Neural progenitor cell (in vitro differentiated cells): ENCODE data around the gene NDFIP2. TPM values are rescaled to one million over a fixed set of nuclear protein-coding genes. Genes with fewer than 3 reads are reported as not detected.

ENCODE experiments used
- DNase-seq: peaks from one replicate; pipeline ENCODE4 v3.0.0-alpha.2; 2016; ENCODE audit warnings: low spot score
- H2AFZ ChIP-seq: fragments of 200-600 bp; sonication (generic); replicated peaks from 2 replicates; pipeline ENCODE4 v1.6.1; 2016; ENCODE audit warnings: antibody characterized with exemption
- H3F3A ChIP-seq: fragments of 200-600 bp; sonication (generic); 2 replicates; pipeline ENCODE4 v1.6.1; 2016; ENCODE audit warnings: antibody characterized with exemption, low read depth
- H3K27ac ChIP-seq: fragments of 200-600 bp; sonication (generic); 2 replicates; pipeline ENCODE4 v1.5.1; 2016; ENCODE audit warnings: mild to moderate bottlenecking
- H3K27me3 ChIP-seq: fragments of 200-600 bp; sonication (generic); 2 replicates; pipeline ENCODE4 v1.6.1; 2016; ENCODE audit warnings: mild to moderate bottlenecking, moderate library complexity
- H3K36me3 ChIP-seq: fragments of 200-600 bp; sonication (generic); 2 replicates; pipeline ENCODE4 v1.5.1; 2016
- H3K4me1 ChIP-seq: fragments of 200-600 bp; sonication (generic); 2 replicates; pipeline ENCODE4 v1.6.1; 2016; ENCODE audit warnings: mixed run types
- H3K4me2 ChIP-seq: fragments of 200-600 bp; sonication (generic); 2 replicates; pipeline ENCODE4 v1.6.1; 2016
- H3K4me3 ChIP-seq: fragments of 200-600 bp; sonication (generic); 2 replicates; pipeline ENCODE4 v1.5.1; 2016
- H3K79me2 ChIP-seq: fragments of 200-600 bp; sonication (generic); 2 replicates; pipeline ENCODE4 v1.6.1; 2016; ENCODE audit warnings: low read depth
- H3K9ac ChIP-seq: fragments of 200-600 bp; sonication (generic); 2 replicates; pipeline ENCODE4 v1.6.1; 2016
- H3K9me3 ChIP-seq: fragments of 200-600 bp; sonication (generic); 2 replicates; pipeline ENCODE4 v1.5.1; 2016; ENCODE audit warnings: low read depth
- H4K20me1 ChIP-seq: fragments of 200-600 bp; sonication (generic); 2 replicates; pipeline ENCODE4 v1.6.1; 2016; ENCODE audit warnings: low read depth
- H3K27ac Mint-ChIP-seq: 3 replicates; pipeline ENCODE4 v1.8.0; 2021; ENCODE audit warnings: mixed read lengths
- H3K27me3 Mint-ChIP-seq: 2 replicates; pipeline ENCODE4 v1.8.0; 2022; ENCODE audit warnings: low read depth, mild to moderate bottlenecking, inconsistent platforms, moderate library complexity, mixed read lengths; ENCODE audit not compliant: insufficient read depth
- H3K36me3 Mint-ChIP-seq: 3 replicates; pipeline ENCODE4 v1.8.0; 2021; ENCODE audit warnings: mixed read lengths
- H3K4me1 Mint-ChIP-seq: 3 replicates; pipeline ENCODE4 v1.8.0; 2021; ENCODE audit warnings: mixed read lengths
- H3K4me3 Mint-ChIP-seq: 3 replicates; pipeline ENCODE4 v1.8.0; 2021; ENCODE audit warnings: mild to moderate bottlenecking, moderate library complexity, mixed read lengths
- H3K9me3 Mint-ChIP-seq: 3 replicates; pipeline ENCODE4 v1.8.0; 2020; ENCODE audit warnings: mixed read lengths
- CTCF ChIP-seq: fragments of 200-600 bp; sonication (generic); IDR thresholded peaks from 2 replicates; pipeline ENCODE4 v1.5.1; 2017; ENCODE audit warnings: antibody characterized with exemption, mild to moderate bottlenecking
- EZH2 ChIP-seq: fragments of 200-600 bp; sonication (generic); IDR thresholded peaks from 2 replicates; pipeline ENCODE4 v1.6.1; 2017; ENCODE audit warnings: antibody characterized with exemption, mild to moderate bottlenecking, moderate library complexity
- EZH2phosphoT487 ChIP-seq: fragments of 200-600 bp; sonication (generic); IDR thresholded peaks from 2 replicates; pipeline ENCODE4 v1.6.1; 2017; ENCODE audit warnings: antibody characterized with exemption
- total RNA-seq: library from RNA; depleted of rRNA; stranded (reverse); fragments of >200 nt; gene quantifications from 2 replicates; pipeline ENCODE4 v1.2.3, GENCODE V29; 2015; ENCODE audit warnings: low replicate concordance

NDFIP2 gene
- total RNA-seq, 1 donor from 2014 or later = 25.4 TPM

GRCh38 chr13:79468402-79468801 lies 12.6 kb upstream of the NDFIP2 start:
- H3K4me3 ChIP-seq = no peak overlapping the region
- no peaks in the 10 kb centered on the region for H4K20me1 ChIP-seq
- no peak for TF ChIP-seq CTCF
- no peak for TF ChIP-seq EZH2
- TF ChIP-seq EZH2phosphoT487 = no peak
- H3K27me3 ChIP-seq = no peaks in the 10 kb centered on the region
- Mint-ChIP-seq H3K27ac (no peak overlapping the region), H3K4me1 (no peaks in the 10 kb centered on the region), H3K27me3 (no peaks in the 10 kb centered on the region), H3K9me3 (no peaks in the 10 kb centered on the region), H3K36me3 (no peaks in the 10 kb centered on the region), H3K4me3 (no peak overlapping the region)
- H3K27ac ChIP-seq = no peak overlapping the region
- no peak overlapping the region for H2AFZ ChIP-seq
- H3K79me2 ChIP-seq = no peaks in the 10 kb centered on the region
- H3K36me3 ChIP-seq = no peaks in the 10 kb centered on the region
- no peak overlapping the region for H3K4me2 ChIP-seq
- DNase-seq = no peak
- H3F3A ChIP-seq = no peaks in the 10 kb centered on the region
- H3K9me3 ChIP-seq = no peaks in the 10 kb centered on the region
- H3K9ac ChIP-seq = no peak overlapping the region
- no peaks in the 10 kb centered on the region for H3K4me1 ChIP-seq

GRCh38 chr13:79468819-79469218 lies 12.1 kb upstream of the NDFIP2 start:
- Histone ChIP-seq H3K4me1 (no peaks in the 10 kb centered on the region), H3K79me2 (no peaks in the 10 kb centered on the region), H3K27ac (no peak overlapping the region), H3F3A (no peaks in the 10 kb centered on the region), H3K27me3 (no peaks in the 10 kb centered on the region), H4K20me1 (no peaks in the 10 kb centered on the region), H3K9me3 (no peaks in the 10 kb centered on the region), H2AFZ (no peak overlapping the region), H3K4me2 (no peak overlapping the region), H3K9ac (no peak overlapping the region), H3K36me3 (no peaks in the 10 kb centered on the region), H3K4me3 (no peak overlapping the region)
- Mint-ChIP-seq H3K9me3 (no peaks in the 10 kb centered on the region), H3K27me3 (no peaks in the 10 kb centered on the region), H3K27ac (no peak overlapping the region), H3K4me1 (no peaks in the 10 kb centered on the region), H3K36me3 (no peaks in the 10 kb centered on the region), H3K4me3 (no peak overlapping the region)
- DNase-seq = no peak
- TF ChIP-seq EZH2phosphoT487 = no peak
- no peak for TF ChIP-seq EZH2
- TF ChIP-seq CTCF = no peak

- Mint-ChIP-seq H3K4me3 (no peak overlapping the region), H3K36me3 (no peaks in the 10 kb centered on the region), H3K27me3 (no peaks in the 10 kb centered on the region), H3K4me1 (no peaks in the 10 kb centered on the region), H3K27ac (no peak overlapping the region), H3K9me3 (peaks cover 1% of the 10 kb centered on the region)
- TF ChIP-seq EZH2 (no peak), CTCF (no peak), EZH2phosphoT487 (no peak)
- H3K36me3 ChIP-seq = no peaks in the 10 kb centered on the region
- no peak overlapping the region for H2AFZ ChIP-seq
- no peak overlapping the region for H3K9ac ChIP-seq
- no peaks in the 10 kb centered on the region for H3K79me2 ChIP-seq
- no peak overlapping the region for H3K4me2 ChIP-seq
- H3K9me3 ChIP-seq = no peaks in the 10 kb centered on the region
- no peak overlapping the region for H3K4me3 ChIP-seq
- no peaks in the 10 kb centered on the region for H3K4me1 ChIP-seq
- no peak for DNase-seq
- no peaks in the 10 kb centered on the region for H3F3A ChIP-seq
- H4K20me1 ChIP-seq = no peaks in the 10 kb centered on the region
- no peaks in the 10 kb centered on the region for H3K27me3 ChIP-seq
- H3K27ac ChIP-seq = no peak overlapping the region
Observed at GRCh38 chr13:79469608-79470007, 11.3 kb upstream of the NDFIP2 start.
